Mesodermal cell (in vitro differentiated cells): ENCODE measurements around the gene TSPO2.

ENCODE experiments used
- H3K27ac ChIP-seq: 2 replicates; pipeline ENCODE4 v1.7.0; 2013; ENCODE audit warnings: mild to moderate bottlenecking, low read depth, low read length, moderate library complexity; ENCODE audit not compliant: severe bottlenecking
- H3K36me3 ChIP-seq: 2 replicates; pipeline ENCODE4 v1.7.1; 2013; ENCODE audit warnings: mild to moderate bottlenecking, low read length, moderate library complexity; ENCODE audit not compliant: control insufficient read depth, insufficient read depth
- H3K4me1 ChIP-seq: one replicate; pipeline ENCODE4 v1.7.1; 2013; ENCODE audit warnings: mild to moderate bottlenecking, low read length; ENCODE audit not compliant: insufficient read depth, control insufficient read depth, poor library complexity, severe bottlenecking
- H3K4me3 ChIP-seq: 2 replicates; pipeline ENCODE4 v1.7.0; 2013; ENCODE audit warnings: low read length, control low read depth, mild to moderate bottlenecking; ENCODE audit not compliant: insufficient read depth, poor library complexity, severe bottlenecking; ENCODE audit errors: extremely low read depth
- H3K9me3 ChIP-seq: 2 replicates; pipeline ENCODE4 v1.7.1; 2013; ENCODE audit warnings: mild to moderate bottlenecking, low read length, moderate library complexity; ENCODE audit not compliant: control insufficient read depth
- WGBS, 2 experiments: methylation state at CpG; one replicate each; pipeline ENCODE4 v1.1.5; 2013; ENCODE audit warnings: missing lambda C conversion rate in 2 of 2; ENCODE audit not compliant: insufficient coverage in 2 of 2; 5-methylcytosine and 5-hydroxymethylcytosine counted together

Gene TSPO2

GRCh38 chr6:41077536-41077935 lies 35.3 kb downstream of the TSPO2 start:
- no peak overlapping the region for H3K27ac ChIP-seq
- H3K4me3 ChIP-seq, result no peak overlapping the region
- WGBS, 2 experiments, result 100% methylated on average over 1 of the region's 2 CpGs; no CpG with 5 or more reads in 1 of the 2 experiments
- H3K9me3 ChIP-seq, result no peaks in the 10 kb centered on the region
- peaks cover 47% of the 10 kb centered on the region for H3K36me3 ChIP-seq
- peaks cover 12% of the 10 kb centered on the region for H3K4me1 ChIP-seq

- H3K4me1 ChIP-seq, result peaks cover 12% of the 10 kb centered on the region
- H3K4me3 ChIP-seq, result no peak overlapping the region
- WGBS, 2 experiments, result 93% methylated on average over 2 of the region's 3 CpGs; no CpG with 5 or more reads in 1 of the 2 experiments
- H3K9me3 ChIP-seq, result no peaks in the 10 kb centered on the region
- H3K27ac ChIP-seq, result no peak overlapping the region
- H3K36me3 ChIP-seq, result peaks cover 51% of the 10 kb centered on the region
Observed at GRCh38 chr6:41078101-41078500, 35.8 kb downstream of the TSPO2 start.

GRCh38 chr6:41079080-41079479 lies 36.8 kb downstream of the TSPO2 start:
- no peak overlapping the region for H3K27ac ChIP-seq
- WGBS, 2 experiments, result 90% methylated on average over 1 of the region's 1 CpG; no CpG with 5 or more reads in 1 of the 2 experiments
- peaks cover 61% of the 10 kb centered on the region for H3K36me3 ChIP-seq
- no peak overlapping the region for H3K4me3 ChIP-seq
- H3K4me1 ChIP-seq, result peaks cover 12% of the 10 kb centered on the region
- H3K9me3 ChIP-seq, result no peaks in the 10 kb centered on the region

GRCh38 chr6:41080621-41081020 lies 38.4 kb downstream of the TSPO2 start:
- Histone ChIP-seq H3K4me3 (no peak overlapping the region), H3K27ac (no peak overlapping the region), H3K4me1 (peaks cover 8% of the 10 kb centered on the region), H3K9me3 (no peaks in the 10 kb centered on the region), H3K36me3 (peaks cover 72% of the 10 kb centered on the region)
- 100% methylated on average over 2 of the region's 2 CpGs for WGBS, 2 experiments

GRCh38 chr6:41083072-41083471 lies 40.8 kb downstream of the TSPO2 start:
- H3K9me3 ChIP-seq, result no peaks in the 10 kb centered on the region

GRCh38 chr6:41085182-41085581 lies 42.9 kb downstream of the TSPO2 start:
- Histone ChIP-seq H3K36me3 (peaks cover 90% of the 10 kb centered on the region), H3K4me1 (no peaks in the 10 kb centered on the region)

More at GRCh38 chr6:41083072-41083471, 40.8 kb downstream of the TSPO2 start:
- H3K36me3 ChIP-seq, result peaks cover 85% of the 10 kb centered on the region
- no peak overlapping the region for H3K27ac ChIP-seq
- no peak overlapping the region for H3K4me3 ChIP-seq
- H3K4me1 ChIP-seq, result no peaks in the 10 kb centered on the region

GRCh38 chr6:41088451-41088850 lies 46.2 kb downstream of the TSPO2 start:
- Histone ChIP-seq H3K4me3 (no peak overlapping the region), H3K27ac (peak overlapping the region; percentile 26), H3K9me3 (no peaks in the 10 kb centered on the region), H3K4me1 (no peaks in the 10 kb centered on the region), H3K36me3 (peaks cover 93% of the 10 kb centered on the region)
- WGBS, 2 experiments, result 100% methylated on average over 1 to 2 of the region's 4 CpGs

More at GRCh38 chr6:41085182-41085581, 42.9 kb downstream of the TSPO2 start:
- H3K4me3 ChIP-seq, result no peak overlapping the region
- H3K27ac ChIP-seq, result no peak overlapping the region
- no peaks in the 10 kb centered on the region for H3K9me3 ChIP-seq

GRCh38 chr6:41090841-41091761 lies 48.8 kb downstream of the TSPO2 start:
- H3K4me3 ChIP-seq, result no peak overlapping the region
- WGBS, 2 experiments, result no CpG with 5 or more reads among the region's 1 CpG
- H3K4me1 ChIP-seq, result no peaks in the 10 kb centered on the region
- no peak overlapping the region for H3K27ac ChIP-seq
- no peaks in the 10 kb centered on the region for H3K9me3 ChIP-seq
- H3K36me3 ChIP-seq, result peaks cover 95% of the 10 kb centered on the region

GRCh38 chr6:41092421-41093140 lies 50.3 kb downstream of the TSPO2 start:
- Histone ChIP-seq H3K4me1 (no peaks in the 10 kb centered on the region), H3K4me3 (no peak overlapping the region), H3K27ac (no peak overlapping the region), H3K9me3 (no peaks in the 10 kb centered on the region), H3K36me3 (peaks cover 98% of the 10 kb centered on the region)
- WGBS, 2 experiments, result 100% methylated on average over 3 of the region's 4 CpGs

- H3K36me3 ChIP-seq, result peaks cover 98% of the 10 kb centered on the region
- H3K4me1 ChIP-seq, result no peaks in the 10 kb centered on the region
- no peak overlapping the region for H3K27ac ChIP-seq
- no peaks in the 10 kb centered on the region for H3K9me3 ChIP-seq
- 84 to 95% methylated on average over 4 of the region's 6 CpGs for WGBS, 2 experiments
- no peak overlapping the region for H3K4me3 ChIP-seq
Observed at GRCh38 chr6:41093729-41094128, 51.5 kb downstream of the TSPO2 start.
